ENCODE data around the gene MYO1G.
A peak's percentile ranks its signal among the peaks of the same experiment; 100 is the strongest.

Gene MYO1G

DNA sequence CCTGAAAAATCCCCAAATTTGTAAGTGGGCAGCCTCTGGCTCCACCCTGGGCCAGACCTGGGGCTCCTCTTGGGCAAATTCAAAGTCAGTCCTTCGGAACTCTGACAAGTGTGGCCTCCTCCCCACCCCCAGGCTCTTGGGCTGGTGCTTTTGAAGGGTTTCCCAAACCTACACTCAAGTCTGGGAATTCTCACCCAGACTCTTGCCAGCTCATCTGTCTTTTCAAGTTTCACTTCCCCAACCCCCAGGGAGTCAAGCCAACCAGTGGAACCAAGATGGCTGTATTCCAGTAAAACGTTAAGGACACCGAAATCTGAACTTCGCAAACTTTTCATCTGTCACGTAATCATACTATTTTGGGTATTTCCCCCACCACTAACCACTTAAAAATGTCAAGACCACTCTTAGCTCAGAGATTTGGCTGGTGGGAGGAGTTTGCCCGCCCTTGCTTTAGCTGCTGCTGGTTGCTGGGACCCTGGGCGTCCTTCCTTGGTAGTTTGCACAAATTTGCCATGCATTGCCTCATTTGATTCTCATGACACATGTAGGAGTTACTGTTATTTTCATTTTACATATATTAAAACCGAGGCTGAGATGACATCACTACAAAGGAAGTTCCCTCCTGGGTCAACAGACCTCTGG lies 1.7 kb upstream of the MYO1G start:
- DNase-seq (ENCODE audit: low spot score): no peak

DNA sequence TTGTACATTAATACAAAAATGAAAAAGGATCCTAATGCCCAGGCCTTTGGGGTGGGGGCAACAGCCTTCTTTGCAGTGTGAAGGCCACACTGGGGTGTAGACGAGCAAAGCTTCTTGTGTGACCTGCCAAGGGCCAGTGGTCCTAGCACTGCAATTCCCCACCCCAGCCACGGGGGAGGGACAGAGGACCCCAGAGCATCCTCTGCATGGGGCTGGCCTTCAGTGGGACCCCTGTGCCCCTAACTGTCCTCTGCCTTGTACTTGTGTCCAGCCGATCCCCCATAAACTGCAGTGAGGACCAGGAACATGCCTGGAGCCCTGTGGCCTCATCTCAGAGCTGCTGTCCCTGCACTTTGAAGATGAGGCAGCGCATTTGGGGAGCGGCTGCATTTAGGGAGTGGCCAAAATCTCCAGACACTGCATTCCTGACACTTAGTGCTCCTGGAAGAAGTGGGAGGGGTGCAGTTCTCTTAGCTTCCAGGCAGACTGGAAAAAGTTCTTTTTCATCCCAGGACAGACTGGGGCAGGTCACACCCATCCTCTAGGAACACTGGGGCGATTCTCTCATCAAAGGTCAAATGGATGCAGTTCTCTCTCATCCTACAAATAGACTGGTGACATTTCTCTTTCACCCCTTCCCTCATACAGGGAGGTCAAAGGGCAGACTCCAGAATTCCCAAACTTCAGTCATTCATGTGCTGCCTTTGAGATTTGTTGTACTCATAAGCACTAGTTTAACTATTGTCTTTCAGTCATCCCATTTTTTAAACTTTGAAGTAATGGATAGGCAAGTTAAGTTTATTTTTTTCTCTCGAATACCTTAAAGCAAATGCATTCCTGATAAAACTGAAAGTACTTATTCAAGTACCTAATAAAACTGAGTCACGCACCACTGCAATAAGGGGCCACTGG lies 922 bp upstream of the MYO1G start:
- no peak for DNase-seq (ENCODE audit: low spot score)

DNA sequence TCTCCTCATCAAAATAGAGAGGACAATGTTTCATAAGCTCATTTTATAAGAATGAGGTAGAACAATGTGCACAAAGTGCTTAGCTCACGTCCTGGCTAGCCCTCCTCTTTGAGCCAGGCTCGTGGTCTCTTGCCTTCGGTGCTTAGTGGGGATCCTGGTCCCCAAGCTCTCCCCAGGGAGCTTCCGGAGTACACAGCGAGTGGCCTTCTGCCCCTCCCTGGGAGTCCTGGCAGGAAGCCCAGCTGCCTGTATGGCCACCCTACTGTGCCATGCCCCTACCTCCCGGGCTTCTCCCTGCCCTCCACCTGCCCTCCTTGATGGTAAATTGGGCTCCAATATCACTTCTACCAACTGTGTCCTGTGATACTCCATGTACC lies 868 bp downstream of the MYO1G start:
- no peak for DNase-seq (ENCODE audit: low spot score)

DNA sequence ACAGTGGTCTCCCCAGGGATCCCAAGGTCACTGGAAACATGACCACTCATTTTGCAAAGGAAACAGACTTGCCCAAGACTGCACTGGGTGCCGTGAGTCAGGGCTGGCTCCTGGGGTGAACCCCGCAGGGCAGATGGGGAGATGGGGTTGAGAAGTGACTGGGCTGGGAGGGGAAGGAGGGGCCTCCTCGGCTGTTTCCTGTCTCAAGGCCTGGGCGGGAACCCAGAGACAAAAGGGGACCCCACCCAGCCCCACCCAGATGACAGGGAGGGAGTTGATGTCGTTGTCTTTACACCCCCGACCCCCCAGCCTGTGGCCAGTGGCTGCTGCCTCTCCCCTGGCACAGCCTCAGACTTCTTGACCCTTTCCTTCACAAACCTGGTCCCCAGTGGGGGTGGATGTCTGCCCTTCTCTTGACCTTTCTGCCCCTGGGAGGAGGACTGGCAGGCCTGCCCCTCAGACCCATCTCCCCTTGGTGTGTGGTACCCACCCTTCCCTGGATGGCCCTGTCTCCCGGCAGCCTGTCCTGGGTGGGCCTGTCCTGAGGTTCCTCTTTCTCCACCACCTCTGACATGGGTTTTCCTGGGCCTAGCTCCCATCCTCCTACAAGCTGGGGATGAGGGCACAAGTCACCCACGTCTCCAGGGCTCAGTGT lies 1.4 kb downstream of the MYO1G start:
- no peak for DNase-seq (ENCODE audit: low spot score)

DNA sequence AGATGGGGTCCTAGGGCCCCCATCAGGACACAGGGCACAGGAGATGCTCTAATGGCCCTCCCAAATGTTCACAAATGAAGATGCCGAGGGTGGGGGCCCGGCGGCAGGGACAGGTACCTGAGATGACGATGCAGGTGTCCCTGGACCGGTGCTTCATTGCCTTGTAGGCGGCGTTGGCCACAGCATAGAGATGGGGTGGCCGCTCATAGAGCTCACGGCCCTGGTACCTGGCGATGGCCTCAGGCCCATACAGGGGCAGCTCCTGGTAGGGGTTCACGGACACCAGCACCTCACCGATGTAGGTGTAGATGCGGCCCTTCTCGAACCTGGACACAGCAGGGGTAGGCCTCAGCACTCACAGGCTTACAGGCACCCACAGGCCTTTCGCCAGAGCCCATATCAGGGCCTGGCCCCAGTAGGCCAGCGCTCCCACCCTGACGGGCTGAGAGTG lies 2.0 kb downstream of the MYO1G start:
- DNase-seq (ENCODE audit: low spot score): no peak

DNA sequence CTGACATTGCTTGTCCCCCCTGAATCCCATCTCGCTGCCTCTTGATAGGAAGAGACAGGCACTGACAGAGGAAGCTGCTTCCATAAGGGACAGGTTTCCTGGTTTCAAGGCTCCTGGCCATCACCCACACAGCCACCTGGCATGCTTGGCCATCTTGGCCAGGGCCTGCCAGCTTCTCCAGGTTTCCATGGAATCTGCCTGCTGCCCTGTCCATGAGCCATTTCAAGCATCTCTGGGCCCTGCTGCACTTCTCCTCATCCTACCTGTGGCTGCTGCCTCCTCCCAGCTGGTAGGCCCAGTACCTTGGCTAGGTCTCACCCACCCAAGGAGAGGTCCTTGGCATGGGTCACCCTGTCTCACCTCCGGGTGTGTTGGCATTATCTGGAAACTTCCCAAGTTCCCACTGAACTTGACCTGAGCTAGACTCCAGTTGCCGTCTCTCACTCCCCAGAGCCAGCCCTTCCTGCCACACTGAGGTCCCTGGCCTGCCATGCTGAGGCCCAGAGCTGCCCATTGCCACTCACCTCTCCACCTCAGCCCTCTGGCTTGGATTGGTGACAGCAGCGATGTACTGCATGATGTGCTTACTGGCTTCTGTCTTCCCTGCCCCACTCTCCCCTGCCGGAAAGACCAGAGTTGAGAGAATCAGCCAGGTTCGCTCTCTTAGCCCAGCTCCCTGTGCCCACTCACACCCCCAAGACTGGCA lies 2.6 kb downstream of the MYO1G start:
- no peak for DNase-seq (ENCODE audit: low spot score)

DNA sequence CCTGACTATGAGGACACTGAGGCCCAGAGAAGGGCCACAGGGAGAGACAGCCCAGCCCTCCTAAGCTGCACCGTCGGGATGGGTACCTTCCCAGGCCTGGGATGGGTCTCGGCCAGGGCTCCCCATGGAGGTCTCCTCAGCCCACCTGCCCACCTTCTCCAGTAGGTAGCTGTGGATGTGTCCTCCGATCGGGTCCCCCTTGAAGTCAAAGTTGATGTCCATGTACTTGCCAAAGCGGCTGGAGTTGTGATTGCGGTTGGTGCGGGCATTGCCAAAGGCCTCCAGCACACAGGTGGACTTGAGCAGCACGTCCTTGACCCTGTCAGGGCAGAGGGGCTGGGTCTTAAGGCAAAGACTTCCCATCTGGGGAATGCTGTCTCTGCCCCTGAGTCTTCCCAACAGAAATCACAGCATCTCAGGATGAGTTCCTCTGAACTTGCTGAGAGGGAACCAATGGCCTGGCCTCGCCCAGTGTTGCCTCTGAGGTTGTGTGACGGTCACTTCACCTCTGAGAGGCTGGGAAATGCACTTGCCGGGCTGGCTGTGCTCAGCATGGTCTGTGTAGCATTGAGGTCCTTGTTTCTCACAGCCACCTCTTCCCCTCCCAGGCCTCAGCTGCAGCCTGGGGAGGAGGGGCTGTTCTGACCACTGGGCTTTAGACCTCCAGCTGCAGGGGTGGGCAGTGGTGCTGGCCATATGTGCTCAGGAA lies 3.3 kb downstream of the MYO1G start:
- DNase-seq (ENCODE audit: low spot score): no peak

DNA sequence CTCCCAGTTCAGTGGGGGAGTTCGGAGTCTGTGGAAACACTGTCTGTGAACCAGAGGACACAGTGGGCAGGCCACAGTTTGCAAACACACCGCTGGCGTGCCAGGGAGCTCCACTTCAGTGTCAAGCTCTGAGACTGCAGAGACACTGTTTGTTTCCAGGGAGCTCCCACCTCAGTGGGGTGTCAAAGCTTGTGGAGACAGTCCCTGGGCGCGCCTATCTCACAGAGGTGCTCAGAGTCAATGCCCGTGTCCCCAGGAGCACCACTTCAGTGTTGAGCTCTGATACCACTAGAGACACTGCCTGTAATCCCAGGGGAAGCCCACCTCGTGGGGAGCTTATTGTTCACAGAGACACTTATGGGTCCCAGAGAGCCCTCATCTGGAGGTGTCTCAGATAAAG lies 4.3 kb downstream of the MYO1G start:
- no peak for DNase-seq (ENCODE audit: low spot score)

DNA sequence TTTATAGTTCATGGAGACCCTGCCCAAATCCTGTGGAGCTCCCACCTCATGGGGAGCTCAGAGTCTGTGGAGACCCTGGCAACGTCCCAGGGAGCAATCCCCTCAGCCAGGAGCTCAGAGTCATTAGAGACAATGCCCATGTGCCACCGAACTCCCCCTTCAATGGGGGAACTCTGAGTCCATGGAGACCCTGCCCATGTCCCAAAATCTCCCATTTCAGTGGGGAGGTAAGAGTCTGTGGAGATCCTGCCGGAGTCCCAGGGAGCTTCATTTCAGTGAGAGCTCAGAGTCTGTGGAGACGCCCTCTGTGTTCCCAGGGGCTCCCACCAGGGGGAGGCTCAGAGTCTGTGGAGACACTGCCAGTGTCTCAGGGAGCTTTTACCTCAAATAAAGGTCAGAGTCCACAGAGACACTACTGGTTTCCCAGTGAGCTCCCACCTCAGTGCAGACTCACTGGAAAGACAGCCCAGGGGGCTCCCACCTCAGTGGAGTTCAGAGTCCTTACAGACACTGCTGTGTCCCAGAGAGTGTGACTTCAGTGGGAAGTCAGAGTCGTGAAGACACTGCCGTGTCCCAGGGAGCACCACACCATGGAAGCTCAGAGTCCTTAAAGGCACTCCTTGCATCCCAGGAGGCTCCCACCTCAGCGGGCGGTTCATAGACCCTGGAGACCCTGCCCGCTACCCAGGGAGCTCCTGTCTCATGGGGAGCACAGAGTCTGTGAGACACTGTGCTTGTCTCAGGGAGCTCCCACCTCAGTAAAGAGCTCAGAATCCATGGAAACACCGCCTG lies 5.0 kb downstream of the MYO1G start:
- DNase-seq (ENCODE audit: low spot score): no peak

DNA sequence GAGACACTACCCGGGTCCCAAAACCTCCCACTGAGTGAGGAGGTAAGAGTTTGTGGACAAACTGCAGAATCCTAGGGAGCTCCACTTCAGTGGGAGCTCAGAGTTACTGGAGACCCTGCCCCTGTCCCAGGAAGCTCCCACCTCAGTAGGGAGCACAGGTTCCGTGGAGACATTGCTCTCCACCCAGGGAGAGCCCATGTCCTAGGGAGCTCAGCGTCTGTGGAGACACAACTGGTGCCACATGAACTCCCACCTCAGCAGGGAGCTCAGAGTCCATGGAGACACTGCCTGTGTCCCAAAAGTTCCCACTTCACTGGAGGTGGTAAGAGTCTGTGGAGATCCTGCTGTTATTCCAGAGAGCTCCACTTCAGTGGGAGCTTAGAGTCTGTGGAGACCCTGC lies 6.3 kb downstream of the MYO1G start:
- DNase-seq (ENCODE audit: low spot score): no peak

DNA sequence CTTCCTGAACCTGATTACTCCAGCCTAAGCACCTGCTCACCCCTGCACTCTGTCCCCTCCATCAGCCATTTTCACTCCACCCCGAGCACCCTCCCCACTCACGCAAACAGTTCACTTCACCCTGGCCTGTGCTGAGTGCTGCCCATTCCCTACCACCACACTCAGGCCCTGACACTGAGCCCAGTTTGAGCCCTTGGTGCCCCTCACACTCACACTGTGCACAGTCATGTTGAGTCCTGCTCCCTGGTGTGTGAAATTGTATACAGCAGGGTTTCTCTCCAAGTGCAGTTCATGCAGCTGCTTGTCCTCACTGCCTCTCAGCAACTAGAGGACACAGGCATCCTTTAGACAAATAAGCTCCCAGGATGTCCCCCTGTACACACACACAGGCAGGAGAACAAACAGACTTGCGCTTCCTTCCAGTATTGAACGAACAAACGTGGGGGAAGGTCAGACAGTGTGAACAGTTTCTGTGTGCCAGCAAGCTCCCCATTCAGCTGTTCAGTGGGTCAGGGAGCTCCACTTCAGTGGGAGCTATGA lies 6.8 kb downstream of the MYO1G start:
- DNase-seq (ENCODE audit: low spot score): peak; percentile 57

DNA sequence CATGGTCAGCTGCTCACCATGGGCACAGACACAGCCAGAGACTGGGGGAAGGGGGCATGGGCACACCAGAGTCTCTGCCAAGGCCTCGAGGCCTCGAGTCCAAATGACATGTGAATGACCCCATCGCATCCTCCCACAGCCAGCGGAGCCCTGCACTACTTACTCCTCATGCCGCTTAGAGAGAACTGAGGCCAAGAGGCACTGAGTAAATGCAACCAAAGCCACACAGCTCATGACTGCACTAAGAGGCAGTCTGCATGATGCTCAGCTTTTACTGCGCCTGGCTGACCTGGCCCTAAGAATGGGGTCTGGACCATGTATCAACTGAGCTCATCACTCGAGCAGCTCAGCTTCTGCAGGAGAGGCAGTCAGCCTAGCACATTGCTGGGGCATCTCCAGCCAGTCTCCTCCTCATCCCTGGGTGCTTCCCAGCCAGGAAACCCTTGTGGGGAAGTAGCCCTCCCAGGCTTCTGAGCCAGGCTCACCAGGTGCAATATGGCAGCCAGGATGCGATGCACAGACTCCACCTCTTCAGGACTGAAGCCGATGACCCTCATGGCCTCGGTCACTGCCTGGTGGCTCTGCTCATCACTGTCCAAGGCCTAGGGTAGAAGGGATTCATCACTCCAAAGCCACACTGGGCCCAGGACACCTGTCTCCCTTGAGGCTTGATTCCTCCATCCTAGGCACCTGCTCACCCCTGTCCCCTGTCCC lies 7.5 kb downstream of the MYO1G start:
- peak; percentile 56 for DNase-seq (ENCODE audit: low spot score)

DNA sequence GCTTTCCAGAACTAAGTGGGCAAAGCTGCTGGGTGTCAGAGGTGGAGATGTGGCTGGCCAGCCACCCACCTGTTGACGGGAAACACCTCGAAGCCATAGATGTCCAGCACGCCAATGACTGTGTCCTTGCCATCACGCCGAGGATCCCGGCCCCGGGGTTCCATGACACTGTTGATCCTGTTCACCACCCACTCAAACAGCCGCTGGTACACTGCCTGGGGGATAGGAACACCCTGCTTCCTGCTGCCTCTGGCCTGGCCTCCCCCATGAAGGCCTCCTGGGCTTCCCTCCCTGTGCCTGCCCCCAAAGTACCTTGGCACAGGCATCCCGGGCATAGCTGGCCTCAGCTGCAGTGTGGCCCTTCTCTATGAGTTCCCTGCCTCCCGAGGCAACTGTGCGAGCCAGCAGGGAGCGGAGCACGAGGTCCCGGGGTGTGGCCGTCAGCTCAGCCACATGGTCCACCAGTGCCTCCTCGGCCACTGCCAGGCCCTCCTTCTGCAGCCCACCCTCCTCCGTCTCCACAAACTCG lies 8.2 kb downstream of the MYO1G start:
- DNase-seq (ENCODE audit: low spot score): peak; percentile 33

DNA sequence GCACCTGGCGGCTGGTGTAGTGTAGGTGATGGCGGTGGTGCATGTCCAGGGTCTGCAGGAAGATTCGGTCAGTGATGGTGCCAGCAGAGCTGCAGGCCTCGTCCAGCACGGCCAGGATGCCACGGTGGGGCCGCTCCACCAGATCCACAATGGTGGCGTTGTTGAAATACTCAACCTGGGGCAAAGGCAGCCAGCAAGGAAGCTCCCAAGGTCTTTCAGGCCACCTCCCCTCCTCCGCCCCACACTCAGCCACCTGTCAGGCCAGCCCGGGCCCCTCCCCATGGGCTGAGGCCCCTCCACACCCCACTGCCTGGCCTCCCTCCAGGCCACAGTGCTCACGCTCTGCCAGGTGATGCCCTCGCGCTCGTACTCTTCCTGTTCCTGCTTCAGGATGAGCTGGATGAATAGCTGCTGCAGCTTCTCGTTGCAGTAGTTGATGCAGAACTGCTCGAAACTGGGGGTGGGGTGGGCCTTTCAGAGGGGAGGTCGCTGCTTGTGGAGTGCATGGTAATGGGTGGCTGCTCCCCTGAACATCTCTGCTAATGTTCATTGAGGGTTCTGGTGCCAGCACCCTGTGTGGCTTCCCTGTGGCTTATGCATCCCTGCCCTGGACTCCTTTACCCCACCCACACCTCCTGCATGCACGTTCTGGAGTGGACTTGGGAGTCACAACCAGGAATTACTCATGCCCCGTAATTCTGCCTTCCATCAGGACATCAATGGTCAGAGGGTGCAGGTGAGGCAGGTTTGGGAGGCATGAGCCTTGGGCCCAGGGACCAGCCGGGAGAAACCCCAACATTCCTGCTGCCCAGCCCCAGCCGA lies 8.9 kb downstream of the MYO1G start:
- peak; percentile 60 for DNase-seq (ENCODE audit: low spot score)

DNA sequence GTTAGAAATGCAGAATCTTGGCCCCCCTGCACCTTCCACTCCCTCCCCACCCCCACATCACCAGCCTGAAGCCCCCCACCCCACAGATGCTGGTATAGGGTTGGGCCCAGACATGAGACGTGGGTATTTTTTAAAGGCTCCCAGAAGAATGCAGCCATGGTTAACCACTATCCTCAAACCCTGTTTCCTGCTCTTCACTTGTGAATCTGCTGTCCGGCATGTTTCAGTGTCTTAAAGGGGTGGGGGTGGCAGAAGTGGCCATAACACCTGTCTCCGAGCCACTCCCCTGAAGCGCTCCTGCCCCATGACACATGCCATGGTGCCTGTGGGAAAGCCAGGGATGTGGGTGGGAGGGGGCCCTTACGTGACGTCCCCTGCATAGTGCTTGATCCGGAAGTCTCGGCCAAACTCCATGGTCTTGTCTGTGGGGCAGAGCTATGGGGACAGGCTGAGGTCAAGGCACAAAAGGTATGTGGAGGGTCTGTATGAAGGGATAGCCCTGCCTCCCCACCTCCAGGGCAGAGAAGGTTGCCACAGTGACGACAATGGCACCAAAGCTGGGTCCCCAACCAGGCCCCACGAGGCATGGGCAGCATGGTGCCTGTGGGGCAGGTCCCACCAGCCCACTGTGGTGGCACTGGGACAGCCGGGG lies 9.6 kb downstream of the MYO1G start:
- DNase-seq (ENCODE audit: low spot score): peak; percentile 41

DNA sequence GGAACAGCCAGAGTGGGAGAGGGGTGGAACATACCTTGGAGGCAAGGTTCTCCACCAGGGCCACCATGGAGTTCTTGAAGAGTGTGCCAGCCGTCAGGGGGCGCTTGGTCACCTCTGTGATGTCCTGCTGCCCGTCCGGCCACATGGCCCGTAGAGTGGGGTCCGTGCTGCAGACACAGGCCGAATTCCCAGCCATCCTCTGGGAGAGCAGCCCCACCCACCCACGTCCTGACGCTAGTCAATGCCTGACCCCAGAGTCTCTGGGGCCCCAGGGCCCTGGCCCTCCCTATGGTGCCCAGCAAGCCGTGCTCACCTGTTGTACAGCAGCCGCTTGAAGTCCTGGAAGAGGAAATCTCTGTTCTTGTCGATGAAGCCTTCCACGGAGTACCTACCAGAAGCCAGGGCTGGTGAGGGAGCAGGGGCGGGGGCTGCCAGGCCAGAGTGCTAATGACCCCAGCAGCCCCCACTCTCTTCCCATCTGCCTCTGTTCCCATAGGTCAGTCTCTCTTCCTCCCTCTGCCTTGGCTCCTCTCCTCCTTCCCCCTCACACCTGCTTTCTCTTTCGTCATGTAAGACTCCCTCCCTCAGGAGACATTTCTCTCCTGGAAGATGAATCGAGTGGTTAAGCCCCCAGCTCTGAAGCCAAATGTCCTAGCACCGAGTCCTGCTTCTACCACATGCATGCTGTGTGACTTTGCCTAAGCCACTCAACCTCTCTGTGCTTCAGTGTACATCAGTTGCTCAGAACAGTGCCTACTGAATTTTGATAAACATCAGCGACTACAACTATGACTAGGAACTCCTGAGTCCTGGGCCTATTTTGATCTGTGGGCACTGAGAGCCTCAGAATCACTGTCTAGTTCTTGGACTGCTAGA lies 11.0 kb downstream of the MYO1G start:
- DNase-seq (ENCODE audit: low spot score): peak; percentile 64
